Activated gamma-delta T cell treated with Interleukin-2 at 50 U/mL for 16 hours (primary cell): ENCODE measurements around the gene SLC35F2.
A peak's percentile ranks its signal among the peaks of the same experiment; 100 is the strongest.
"Not testable (repeated sequence)": the region's sequence is repeated elsewhere in the genome, so short reads cannot be mapped to it uniquely, and the experiment has no call there.

Experiments
- DNase-seq: peaks from one replicate; pipeline ENCODE4 v3.0.0-alpha.2; 2020

SLC35F2 gene, protein sequence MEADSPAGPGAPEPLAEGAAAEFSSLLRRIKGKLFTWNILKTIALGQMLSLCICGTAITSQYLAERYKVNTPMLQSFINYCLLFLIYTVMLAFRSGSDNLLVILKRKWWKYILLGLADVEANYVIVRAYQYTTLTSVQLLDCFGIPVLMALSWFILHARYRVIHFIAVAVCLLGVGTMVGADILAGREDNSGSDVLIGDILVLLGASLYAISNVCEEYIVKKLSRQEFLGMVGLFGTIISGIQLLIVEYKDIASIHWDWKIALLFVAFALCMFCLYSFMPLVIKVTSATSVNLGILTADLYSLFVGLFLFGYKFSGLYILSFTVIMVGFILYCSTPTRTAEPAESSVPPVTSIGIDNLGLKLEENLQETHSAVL

DNA sequence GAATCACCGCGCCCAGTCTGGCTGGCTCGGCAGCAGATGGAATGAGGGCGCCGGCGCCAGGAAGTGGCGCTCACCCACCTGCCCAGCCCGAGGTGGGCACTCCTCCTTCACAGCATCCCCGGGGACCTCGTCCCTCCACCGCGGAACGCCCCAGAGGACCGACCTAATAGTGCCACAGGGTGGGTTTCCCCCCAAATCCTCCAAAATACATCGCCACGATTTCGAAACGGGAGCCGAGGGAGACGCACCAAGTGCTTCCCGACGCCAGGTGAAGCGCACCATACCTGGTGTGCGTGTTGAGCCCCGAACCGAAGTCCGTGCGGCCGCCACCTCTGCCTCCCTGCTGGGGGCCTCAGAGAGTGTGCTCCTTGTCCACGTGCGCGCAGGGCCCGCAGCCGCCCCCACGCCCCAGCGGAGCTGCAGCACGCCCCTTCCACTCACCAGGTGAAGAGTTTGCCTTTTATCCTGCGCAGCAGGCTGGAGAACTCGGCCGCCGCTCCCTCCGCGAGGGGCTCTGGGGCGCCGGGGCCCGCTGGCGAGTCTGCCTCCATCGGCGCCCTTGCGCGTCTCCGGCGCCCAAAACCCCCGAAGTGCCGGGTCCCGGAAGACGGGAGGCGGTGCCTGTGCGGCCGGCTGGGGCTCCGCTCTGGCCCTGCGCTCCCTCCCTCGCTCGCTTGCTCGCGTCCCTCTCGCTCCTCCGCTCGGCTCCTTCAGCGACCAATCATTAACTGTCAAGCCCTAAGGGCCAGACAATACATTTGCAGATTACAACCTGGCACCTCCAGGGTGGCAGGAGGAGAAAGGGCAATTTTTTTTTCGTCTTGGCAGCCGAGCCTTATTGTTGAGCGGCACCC is at the start of gene SLC35F2:
TSS of gene SLC35F2 (minus strand) at position 571 of the 854 bp plus-strand sequence. CDS start at position 551, 20 bp downstream.
- DNase-seq: peak; percentile 56

DNA sequence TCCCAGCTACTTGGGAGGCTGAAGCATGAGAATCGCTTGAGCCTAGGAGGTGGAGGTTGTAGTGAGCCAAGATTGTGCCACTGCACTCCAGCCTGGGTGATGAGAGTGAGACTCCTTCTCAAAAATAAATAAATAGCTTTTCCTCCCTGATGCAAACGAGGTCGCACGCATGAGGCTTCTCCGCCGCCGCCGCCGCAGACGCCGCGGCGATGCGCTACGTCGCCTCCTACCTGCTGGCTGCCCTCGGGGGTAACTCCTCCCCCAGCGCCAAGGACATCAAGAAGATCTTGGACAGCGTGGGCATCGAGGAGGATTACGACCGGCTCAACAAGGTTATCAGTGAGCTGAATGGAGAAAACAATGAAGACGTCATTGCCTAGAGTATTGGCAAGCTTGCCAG is 49.6 kb upstream of the SLC35F2 start:
- no peak for DNase-seq

DNA sequence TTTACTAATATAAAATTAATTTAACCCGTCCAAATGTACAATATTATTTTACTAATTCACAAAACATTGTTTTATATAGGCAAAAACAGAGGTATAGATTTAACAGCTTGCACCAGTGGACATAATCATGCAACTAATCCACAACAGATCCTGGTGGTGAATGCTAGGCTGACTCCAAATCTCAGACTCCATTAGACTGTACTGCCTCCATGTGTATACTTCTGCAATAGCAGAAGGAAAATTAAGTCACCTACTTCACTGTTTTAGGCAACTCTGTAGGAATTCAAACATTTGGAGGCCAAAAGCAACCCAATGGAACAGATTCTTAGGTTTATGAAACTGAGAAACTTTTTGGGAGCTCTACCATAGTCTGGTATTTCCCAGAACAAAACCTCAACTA is 39.7 kb upstream of the SLC35F2 start:
- no peak for DNase-seq

DNA sequence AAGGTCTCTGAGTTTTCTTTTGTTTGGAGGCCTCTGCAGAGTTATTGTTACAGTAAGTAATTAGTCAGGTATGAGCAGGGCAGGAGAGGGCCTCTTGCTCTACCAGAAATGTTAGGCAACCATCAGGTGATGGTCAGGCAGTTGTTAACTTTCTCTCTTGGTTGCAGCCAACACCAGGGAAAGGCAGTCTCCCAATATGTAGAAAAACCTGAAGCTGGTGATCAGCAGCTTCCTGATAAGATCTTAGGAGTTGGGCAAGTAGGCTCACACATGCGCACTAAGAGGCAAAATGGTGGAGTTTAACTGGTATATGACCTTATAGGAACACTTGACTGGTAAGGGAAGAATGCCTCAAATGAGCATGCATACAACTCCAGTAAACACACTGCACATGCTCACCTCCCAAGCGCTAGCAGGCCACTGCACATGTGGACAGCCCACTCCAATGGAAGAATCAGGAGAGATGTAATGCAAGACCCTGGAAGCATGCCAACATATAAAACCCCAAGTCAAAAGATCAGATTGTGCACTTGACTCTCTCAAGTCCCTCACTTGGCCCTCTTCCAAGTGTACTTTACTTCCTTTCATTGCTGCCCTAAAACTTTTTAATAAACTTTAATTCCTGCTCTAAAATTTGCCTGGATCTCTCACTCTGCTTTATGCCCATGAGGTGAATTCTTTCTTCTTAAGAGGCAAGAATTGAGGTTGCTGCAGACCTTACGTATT is 23.7 kb upstream of the SLC35F2 start:
- DNase-seq: no peak

GRCh38 chr11:107881471-107881870 is 22.9 kb upstream of the SLC35F2 start:
- DNase-seq: not testable (repeated sequence)

- DNase-seq: no peak
Observed at GRCh38 chr11:107876141-107876540, 17.6 kb upstream of the SLC35F2 start.

GRCh38 chr11:107864591-107864990 is 6.0 kb upstream of the SLC35F2 start:
- no peak for DNase-seq

- no peak for DNase-seq
Observed at GRCh38 chr11:107860688-107861087, 2.1 kb upstream of the SLC35F2 start.

- not testable (repeated sequence) for DNase-seq
Observed at GRCh38 chr11:107860240-107860620, 1.6 kb upstream of the SLC35F2 start.

DNA sequence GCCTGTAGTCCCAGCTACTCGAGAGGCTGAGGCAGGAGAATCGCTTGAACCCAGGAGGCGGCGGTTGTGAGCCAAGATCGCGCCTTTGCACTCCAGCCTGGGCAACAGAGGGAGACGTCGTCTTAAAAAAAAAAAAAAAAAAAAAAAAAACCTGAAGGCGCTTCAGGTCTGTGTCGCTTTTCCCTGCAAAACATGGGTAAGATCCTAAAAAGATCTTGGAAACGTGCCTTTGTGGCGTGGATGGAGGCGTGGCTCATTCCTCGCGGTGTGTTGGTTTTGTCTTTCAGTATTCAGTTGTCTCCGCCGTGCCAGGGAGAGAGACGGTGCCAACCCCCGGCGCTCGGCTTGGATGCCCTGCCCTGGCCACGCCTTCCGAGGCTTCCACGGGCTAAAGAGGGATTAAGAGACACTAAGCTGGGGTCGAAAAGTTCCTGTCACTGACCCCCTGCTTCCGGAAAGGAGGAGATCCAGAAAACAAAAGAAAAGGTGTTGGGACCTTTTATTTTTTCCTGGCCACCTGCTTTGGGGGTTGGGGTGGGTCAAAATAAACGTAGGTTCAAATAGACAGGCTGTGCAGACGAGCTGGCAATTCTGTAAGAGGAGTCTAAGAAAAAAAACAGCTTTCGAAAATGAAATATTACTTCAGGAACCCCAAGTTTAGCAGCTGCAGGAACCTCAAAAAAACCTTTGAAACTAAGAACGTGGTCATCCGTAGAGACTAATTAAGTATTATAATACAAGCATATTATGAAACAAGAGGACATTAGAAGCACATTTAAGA is 1.1 kb upstream of the SLC35F2 start:
- DNase-seq: peak; percentile 8

GRCh38 chr11:107857550-107858216 is 904 bp downstream of the SLC35F2 start:
- no peak for DNase-seq

DNA sequence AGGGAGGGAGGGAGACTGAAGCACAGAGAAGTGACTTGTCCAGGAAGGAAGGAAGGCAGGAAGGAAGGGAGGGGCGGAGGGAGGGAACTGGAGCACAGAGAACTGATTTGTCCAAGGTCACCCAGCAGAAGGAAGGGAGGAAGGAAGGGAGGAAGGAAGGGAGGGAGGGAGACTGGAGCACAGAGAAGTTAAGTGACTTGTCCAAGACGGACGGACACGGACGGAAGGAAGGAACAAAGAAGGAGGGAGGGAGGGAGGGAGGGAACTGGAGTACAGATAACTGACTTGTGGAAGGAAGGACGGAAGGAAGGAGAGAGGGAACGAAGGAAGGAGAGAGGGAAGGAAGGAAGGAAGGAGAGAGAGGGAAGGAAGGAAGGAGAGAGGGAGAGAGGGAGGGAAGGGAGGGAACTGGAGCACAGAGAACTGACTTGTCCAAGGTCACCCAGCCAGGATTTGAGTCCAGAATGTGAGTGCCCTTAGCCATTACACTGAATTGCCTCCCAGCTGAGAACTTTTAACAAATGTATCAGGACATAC is 1.5 kb downstream of the SLC35F2 start:
- DNase-seq: no peak

GRCh38 chr11:107856180-107856980 is 2.2 kb downstream of the SLC35F2 start:
- DNase-seq: no peak

DNA sequence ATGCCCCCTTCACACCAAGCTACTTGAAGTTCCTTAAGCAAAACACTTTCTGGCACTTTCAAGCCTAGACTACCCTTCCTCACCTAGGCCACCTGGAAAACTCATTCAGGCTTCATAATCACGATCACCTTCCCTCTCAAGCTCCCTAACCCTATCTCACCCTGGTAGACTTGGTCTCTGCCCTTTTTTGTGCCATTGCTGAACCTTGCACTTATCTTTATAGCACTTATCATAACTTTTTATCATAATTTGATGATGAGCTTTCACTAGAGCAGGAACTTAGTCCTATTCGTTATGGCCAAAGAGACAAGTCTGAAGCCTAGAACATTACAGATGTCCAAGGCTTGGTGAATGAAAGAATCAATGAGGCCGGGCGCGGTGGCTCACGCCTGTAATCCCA is 5.5 kb downstream of the SLC35F2 start:
- no peak for DNase-seq

DNA sequence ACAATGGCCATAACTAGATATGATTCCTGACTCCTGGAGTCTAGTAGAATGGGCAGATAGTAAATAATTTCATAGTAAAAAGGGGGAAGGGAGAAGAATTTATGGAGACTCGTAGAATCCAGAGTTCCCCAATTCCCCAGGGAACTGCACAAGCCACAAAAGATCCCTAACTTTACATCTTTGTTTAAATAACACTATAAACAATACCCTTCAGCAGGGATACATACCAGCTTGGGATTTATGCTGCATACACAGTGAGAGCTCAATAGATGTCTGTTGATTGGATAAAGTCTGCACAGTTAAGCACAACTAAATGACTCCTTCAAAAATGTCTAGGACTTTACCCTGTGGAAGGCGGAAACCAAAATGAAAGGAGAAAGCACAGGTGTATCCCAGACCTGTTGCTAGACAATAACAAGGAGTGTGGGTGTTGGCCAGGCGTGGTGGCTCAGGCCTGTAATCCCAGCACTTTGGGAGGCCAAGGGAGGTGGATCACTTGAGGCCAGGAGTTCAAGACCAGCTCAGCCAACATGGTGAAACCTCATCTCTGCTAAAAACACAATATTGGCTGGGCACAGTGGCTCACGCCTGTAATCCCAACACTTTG is 6.8 kb downstream of the SLC35F2 start:
- no peak for DNase-seq

DNA sequence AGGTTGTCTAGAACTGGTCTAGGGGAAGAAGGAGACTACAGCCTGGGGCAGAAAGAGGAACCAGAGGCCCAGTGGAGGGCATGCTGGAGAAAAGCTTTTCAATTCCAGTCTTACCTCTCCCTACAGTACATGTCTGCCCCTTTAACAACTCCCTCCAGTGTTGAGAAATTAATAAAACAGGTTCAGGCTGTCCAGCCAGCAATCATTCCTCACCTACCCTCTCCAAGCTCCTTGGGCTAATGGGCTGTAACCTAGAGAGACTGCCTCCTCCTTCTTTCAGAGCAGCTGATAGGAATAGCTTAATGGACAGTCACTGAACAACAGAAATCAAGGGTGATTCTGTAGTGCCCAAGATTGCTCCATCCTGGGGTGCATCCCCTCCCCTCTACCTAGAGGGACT is 8.8 kb downstream of the SLC35F2 start:
- DNase-seq: no peak

DNA sequence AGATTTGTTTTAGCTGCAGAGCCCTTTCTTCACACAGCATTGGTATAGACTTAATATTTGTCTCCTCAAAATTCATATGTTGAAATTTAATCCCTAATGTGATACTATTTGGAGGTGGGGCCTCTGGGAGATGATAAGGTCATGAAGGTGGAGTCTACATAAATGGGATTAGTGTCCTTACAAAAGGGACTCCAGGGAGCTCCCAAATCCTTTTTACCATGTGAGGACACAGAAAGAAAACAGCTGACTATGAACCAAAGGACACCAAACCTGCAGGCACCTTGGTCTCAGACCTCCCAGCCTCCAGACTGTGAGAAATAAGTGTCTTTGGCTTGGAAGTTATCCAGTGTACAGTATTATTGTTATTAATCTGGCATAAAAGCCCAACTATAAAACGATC is 10.2 kb downstream of the SLC35F2 start:
- DNase-seq: no peak

- DNase-seq: no peak
Observed at GRCh38 chr11:107847184-107847583, 11.4 kb downstream of the SLC35F2 start.

- no peak for DNase-seq
Observed at GRCh38 chr11:107844041-107844440, 14.5 kb downstream of the SLC35F2 start.

DNA sequence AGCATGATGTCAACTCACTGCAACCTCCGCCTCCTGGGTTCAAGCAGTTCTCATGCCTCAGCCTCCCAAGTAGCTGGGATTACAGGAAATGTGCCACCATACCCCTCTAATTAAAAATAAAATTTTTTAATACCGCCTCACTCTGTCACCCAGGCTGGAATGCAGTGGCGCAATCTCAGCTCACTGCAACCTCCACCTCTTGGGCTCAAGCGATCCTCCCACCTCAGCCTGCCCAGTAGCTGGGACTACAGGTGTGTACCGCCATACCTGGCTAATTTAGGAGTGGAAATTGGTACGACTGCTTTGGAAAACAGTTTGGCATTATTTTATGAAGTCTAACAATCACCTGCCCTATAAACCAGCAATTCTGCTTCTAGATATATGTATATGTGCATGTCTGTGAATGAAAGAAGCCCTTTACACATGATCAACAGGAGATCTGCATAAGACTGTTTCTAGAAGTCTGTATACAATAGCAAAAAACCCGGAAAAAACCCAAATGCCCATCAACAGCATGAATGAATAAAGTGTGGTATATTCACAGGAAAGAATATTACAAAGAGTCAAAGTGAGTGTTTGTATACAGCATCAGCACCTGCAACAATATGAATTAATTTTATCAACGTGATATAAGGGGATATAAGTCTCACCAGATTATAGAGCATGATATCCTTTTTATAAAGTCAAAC is 16.0 kb downstream of the SLC35F2 start:
- no peak for DNase-seq
